Neural progenitor cell (in vitro differentiated cells): Measurements from ENCODE around the gene NUBPL.

Experiments
- EZH2 ChIP-seq: fragments of 200-600 bp; sonication (generic); IDR thresholded peaks from 2 replicates; pipeline ENCODE4 v1.6.1; 2017; ENCODE audit warnings: antibody characterized with exemption, mild to moderate bottlenecking, moderate library complexity
- EZH2phosphoT487 ChIP-seq: fragments of 200-600 bp; sonication (generic); IDR thresholded peaks from 2 replicates; pipeline ENCODE4 v1.6.1; 2017; ENCODE audit warnings: antibody characterized with exemption
- TF ChIP-seq, protein P1 (sequence below): fragments of 200-600 bp; sonication (generic); IDR thresholded peaks from 2 replicates; pipeline ENCODE4 v1.5.1; 2017; ENCODE audit warnings: antibody characterized with exemption, mild to moderate bottlenecking

DNA sequence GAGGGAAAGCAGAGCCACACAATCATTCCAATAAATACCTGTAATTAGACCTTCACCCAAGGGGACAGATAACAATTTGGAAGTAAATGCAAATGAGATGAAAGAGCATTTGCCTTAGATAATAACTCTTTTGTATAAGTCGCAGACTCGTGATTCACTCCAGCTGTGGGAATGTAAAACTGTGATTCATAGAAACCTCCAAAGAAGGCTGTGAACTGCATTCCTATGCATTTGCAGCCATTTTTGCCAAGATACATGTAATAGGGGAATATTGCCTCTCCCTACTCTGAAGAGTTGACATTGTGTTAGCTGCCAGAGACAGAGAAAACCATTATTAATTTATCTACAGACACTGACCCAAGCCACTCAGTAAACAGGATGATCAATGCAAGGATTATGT lies 334.0 kb downstream of the NUBPL start:
- TF ChIP-seq, protein P1, sequence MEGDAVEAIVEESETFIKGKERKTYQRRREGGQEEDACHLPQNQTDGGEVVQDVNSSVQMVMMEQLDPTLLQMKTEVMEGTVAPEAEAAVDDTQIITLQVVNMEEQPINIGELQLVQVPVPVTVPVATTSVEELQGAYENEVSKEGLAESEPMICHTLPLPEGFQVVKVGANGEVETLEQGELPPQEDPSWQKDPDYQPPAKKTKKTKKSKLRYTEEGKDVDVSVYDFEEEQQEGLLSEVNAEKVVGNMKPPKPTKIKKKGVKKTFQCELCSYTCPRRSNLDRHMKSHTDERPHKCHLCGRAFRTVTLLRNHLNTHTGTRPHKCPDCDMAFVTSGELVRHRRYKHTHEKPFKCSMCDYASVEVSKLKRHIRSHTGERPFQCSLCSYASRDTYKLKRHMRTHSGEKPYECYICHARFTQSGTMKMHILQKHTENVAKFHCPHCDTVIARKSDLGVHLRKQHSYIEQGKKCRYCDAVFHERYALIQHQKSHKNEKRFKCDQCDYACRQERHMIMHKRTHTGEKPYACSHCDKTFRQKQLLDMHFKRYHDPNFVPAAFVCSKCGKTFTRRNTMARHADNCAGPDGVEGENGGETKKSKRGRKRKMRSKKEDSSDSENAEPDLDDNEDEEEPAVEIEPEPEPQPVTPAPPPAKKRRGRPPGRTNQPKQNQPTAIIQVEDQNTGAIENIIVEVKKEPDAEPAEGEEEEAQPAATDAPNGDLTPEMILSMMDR = no peak
- TF ChIP-seq EZH2 (no peak), EZH2phosphoT487 (no peak)
